Stimulated activated CD8-positive, alpha-beta memory T cell treated with anti-CD3 and anti-CD28 coated beads, Interleukin-15, amount 100 ng/mL, for 1 hour (primary cell): ENCODE results near the gene ABCB6.

Experiments used
- DNase-seq: peaks from one replicate; pipeline ENCODE4 v3.0.0-alpha.2; 2020; ENCODE audit warnings: low read depth

The ABCB6 gene

GRCh38 chr2:219184121-219184520 lies 34.6 kb downstream of the ABCB6 start:
- no peak for DNase-seq

- DNase-seq, result no peak
These were observed 35.5 kb downstream of the ABCB6 start for GRCh38 chr2:219183151-219183772.

GRCh38 chr2:219182331-219183150 lies 36.2 kb downstream of the ABCB6 start:
- no peak for DNase-seq

- DNase-seq, result no peak
These were observed 37.2 kb downstream of the ABCB6 start for GRCh38 chr2:219181531-219181930.

GRCh38 chr2:219180961-219181360 lies 37.8 kb downstream of the ABCB6 start:
- DNase-seq, result no peak

- DNase-seq, result no peak
These were observed 38.9 kb downstream of the ABCB6 start for GRCh38 chr2:219179601-219180465.

- DNase-seq, result no peak
These were observed 40.2 kb downstream of the ABCB6 start for GRCh38 chr2:219178377-219179175.

GRCh38 chr2:219177552-219178376 lies 41.0 kb downstream of the ABCB6 start, which contains the start of gene RETREG2:
TSS of gene RETREG2 (plus strand) at chr2:219178275. CDS start at chr2:219178353, 78 bp downstream.
- peak; percentile 47 for DNase-seq

DNA sequence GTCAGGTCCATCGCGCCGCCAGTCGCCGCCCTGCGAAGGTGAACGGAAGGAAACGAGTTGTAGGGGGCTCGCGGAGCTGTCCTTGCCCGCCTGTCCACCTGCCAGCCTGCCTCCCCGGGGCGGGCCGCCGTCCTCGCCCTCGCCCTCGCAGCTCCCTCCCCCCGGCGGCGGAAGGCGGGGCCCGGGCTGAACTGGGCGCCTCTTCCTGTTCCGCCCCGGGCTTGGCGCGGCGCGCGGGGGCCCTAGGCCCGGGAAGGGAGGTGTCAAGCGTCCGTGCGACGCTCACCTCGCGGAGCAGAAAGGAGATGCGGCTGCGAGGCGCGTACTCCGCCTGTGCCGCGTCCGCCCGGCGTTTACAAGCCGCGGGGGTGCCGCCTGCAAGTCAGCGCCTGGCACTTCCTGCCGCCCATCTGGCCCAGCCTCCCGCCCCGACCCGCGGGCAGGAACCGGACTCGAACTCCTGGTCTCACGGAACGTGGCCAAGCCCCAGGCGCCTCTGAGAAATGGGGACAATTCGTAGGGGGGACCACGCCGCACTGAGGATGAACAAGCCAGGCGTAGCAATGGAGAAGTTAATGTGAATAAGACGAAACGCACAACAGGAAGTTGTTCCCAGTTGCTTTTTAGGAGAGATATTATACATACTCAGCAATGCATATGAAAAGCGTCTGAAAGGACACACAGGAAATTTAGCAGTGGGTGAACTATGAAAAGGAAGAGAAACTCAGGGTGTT lies 41.8 kb downstream of the ABCB6 start, which contains the start of gene CNPPD1:
Gene CNPPD1, minus strand, starts transcription at position 108 of the 734 bp plus-strand sequence. Its CDS starts 97 bp downstream, at position 11.
- peak; percentile 66 for DNase-seq

GRCh38 chr2:219175928-219176817 lies 42.6 kb downstream of the ABCB6 start:
- no peak for DNase-seq

GRCh38 chr2:219175486-219175885 lies 43.3 kb downstream of the ABCB6 start:
- no peak for DNase-seq

DNA sequence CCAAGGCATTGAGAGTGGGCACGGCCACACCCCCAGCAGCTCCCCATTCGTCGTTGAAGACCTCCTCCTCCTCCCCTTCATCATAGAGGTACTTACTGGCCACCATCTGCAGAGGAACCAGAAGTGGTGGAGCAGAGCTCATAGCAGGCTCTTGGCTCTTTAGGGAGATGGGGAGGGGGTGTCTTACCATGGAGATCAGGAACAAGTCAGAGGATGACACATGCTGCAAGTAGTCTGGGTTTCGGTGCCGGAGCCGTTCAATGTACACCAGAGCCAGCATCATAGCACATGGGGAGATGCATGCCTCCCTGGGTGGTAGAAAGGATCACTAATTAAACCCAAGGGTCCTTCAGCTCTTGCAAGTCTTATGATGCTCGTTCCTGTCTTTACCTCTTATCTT lies 44.0 kb downstream of the ABCB6 start:
- DNase-seq, result no peak

DNA sequence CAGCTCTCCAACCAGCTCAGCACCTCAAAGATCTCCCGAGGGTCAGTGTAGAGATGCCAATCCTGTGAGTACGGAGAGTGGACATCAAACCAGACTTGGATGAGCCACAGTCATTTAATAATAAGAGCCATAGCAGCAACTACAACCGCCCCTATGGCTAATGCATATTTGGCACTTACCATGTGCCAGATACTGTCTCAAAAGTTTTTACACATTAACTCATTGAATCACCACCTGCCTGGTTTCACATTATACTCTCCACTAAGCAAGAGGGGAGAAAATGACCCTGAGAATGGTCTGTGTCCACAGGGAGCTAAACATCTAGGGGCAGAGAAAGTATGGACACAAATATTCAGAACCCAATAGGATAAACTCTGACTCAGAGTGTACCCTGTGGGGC lies 44.6 kb downstream of the ABCB6 start:
- no peak for DNase-seq

DNA sequence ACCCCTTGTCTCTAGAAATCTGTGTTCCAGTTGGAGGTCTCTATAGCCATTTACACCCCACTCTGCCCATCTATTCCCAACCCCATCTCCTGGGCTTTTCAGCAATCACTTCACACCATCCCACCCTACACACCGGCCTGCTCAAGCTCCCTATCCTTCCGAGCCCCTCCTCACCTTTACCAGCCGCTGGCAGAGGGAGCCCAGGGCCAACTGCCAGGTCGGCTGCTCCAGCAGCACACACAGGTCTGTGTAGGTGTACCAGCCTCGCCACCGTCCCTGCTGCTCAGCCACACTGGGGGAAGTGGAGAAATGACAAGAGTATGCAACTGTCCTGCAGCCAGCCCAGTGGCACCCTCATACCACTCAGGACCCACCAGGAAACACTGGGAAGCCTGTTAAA lies 45.6 kb downstream of the ABCB6 start:
- no peak for DNase-seq

GRCh38 chr2:219172231-219173154 lies 46.3 kb downstream of the ABCB6 start:
- no peak for DNase-seq

DNA sequence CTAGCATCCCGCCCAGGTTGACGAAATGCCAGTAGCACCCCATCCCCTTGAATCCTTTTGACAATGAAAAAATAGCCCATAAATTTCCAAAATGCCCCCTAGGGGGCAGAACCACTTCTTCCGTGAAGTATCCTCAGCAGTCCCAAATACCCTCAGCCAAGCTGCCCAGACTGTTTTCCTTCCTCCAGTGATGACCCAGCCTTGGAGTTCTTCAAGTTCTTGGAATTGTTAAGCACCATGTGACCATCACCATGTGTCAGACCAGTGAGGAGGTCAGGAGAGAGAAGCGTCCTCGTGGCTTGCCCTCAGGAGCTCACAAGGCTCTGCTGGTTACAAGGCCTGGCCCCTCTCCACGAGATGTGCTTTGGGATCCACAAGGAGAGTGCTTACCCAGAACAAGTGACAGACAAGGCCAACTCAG lies 47.5 kb downstream of the ABCB6 start:
- no peak for DNase-seq

DNA sequence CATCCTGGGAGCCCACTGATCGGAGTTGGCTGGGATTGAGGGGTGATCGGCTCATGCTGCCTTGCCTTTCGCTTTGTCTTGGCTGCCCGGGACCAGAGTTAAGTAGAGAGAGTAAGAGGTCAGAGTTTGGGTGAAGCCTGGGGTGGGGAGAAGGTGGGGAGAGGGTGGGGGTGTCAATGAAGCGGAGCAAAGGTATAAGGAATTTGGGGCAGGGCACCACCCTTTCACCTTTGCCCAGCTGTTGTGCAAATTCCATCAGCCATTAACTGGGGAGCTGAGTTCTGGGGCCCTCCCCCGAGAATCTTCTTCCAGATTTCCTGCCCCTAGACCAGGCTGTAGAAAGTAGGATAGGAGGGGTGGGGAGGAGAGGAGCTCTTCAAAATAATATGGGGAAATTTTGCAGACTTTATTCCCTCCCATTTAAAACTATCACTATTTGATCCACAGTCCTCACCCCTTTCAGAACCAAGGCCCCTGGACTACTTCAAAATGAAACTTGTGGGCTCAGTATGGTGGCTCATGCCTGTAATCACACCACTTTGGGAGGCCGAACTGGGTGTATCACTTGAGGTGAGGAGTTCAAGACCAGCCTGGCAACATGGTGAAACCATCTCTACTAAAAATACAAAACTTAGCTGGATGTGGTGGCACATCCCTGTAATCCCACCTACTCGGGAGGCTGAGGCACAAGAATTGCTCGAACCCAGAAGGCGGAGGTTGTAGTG lies 48.7 kb downstream of the ABCB6 start, which contains the start of gene SLC23A3:
Gene SLC23A3, minus strand, starts transcription at position 100 of the 725 bp plus-strand sequence. Its CDS starts 45 bp downstream, at position 55.
- no peak for DNase-seq
